Breast epithelium (tissue), 4 donors: ENCODE measurements around the gene LAMC1. TPM values are rescaled to one million over a fixed set of nuclear protein-coding genes. Genes with fewer than 3 reads are reported as not detected.
A peak's percentile ranks its signal among the peaks of the same experiment; 100 is the strongest.

Experiments
- DNase-seq, 2 donors: peaks; one replicate each; pipeline ENCODE4 v3.0.0-alpha.2; 2019; ENCODE audit warnings: low spot score in 2 of 2
- H3K27ac ChIP-seq, 2 donors: fragments of 200-600 bp; sonication (generic) in 1 of 2; one replicate each; pipeline ENCODE4 v1.5.1; 2016 to 2019; ENCODE audit warnings: mild to moderate bottlenecking in 1 of 2
- H3K27me3 ChIP-seq, 2 donors: fragments of 200-600 bp; sonication (generic) in 1 of 2; one replicate each; pipeline versions ENCODE4 v1.5.1 to v1.6.0; 2017 to 2019; ENCODE audit warnings: control low read depth in 1 of 2, mild to moderate bottlenecking in 1 of 2
- H3K36me3 ChIP-seq: fragments of 200-600 bp; one replicate; pipeline ENCODE4 v1.5.1; 2019
- H3K4me1 ChIP-seq, 2 donors: fragments of 200-600 bp; sonication (generic); one replicate each; pipeline ENCODE4 v1.5.1; 2016 to 2019; ENCODE audit warnings: control low read depth in 1 of 2
- H3K4me3 ChIP-seq, 3 donors: fragments of 200-600 bp; sonication (generic); 1 replicate in 2 of 3; 2 replicates in 1 of 3; pipeline ENCODE4 v1.5.1; 2016 to 2019; ENCODE audit warnings: mild to moderate bottlenecking in 3 of 3, moderate library complexity in 2 of 3
- H3K9me3 ChIP-seq, 2 donors: fragments of 200-600 bp; sonication (generic) in 1 of 2; one replicate each; pipeline ENCODE4 v1.5.1; 2016 to 2019; ENCODE audit warnings: control low read depth in 1 of 2
- POLR2A ChIP-seq: fragments of 450-650 bp; IDR thresholded peaks from one replicate; pipeline ENCODE4 v1.6.1; 2016; ENCODE audit warnings: antibody characterized with exemption, mild to moderate bottlenecking, moderate library complexity
- POLR2AphosphoS5 ChIP-seq, 3 donors: sonication (generic); formaldehyde crosslinking; IDR thresholded peaks; one replicate each; pipeline ENCODE4 v1.6.1; 2017; ENCODE audit warnings: antibody characterized with exemption in 3 of 3
- intact Hi-C: fragments of 100-400 bp; cut with DNase I; formaldehyde crosslinking; loops from one replicate; pipeline ENCODE4 v1.15.1; 2023; ENCODE audit warnings: low total_unique reads
- total RNA-seq, 3 donors: library from RNA; depleted of rRNA; stranded (reverse); fragments of >200 nt; gene quantifications; one replicate each; pipeline ENCODE4 v1.1.0, GENCODE V29; 2016
- TF ChIP-seq, protein P1 (sequence below), 3 donors: fragments of 450-650 bp; IDR thresholded peaks; one replicate each; pipeline ENCODE4 v1.5.1; 2016 to 2017; ENCODE audit warnings: antibody characterized with exemption in 3 of 3, mild to moderate bottlenecking in 3 of 3, moderate library complexity in 3 of 3

LAMC1 gene
- total RNA-seq, 3 donors from 2014 or later: 125 to 679 (median 249) TPM

GRCh38 chr1:183155939-183156338, 132.7 kb downstream of the LAMC1 start:
- no peaks in the 10 kb centered on the region for H3K36me3 ChIP-seq
- DNase-seq: no peak
- no peaks in the 10 kb centered on the region for H3K27me3 ChIP-seq
- H3K9me3 ChIP-seq: no peaks in the 10 kb centered on the region
- intact Hi-C loops: no loop called here
- H3K27ac ChIP-seq: no peak overlapping the region
- TF ChIP-seq, protein P1, sequence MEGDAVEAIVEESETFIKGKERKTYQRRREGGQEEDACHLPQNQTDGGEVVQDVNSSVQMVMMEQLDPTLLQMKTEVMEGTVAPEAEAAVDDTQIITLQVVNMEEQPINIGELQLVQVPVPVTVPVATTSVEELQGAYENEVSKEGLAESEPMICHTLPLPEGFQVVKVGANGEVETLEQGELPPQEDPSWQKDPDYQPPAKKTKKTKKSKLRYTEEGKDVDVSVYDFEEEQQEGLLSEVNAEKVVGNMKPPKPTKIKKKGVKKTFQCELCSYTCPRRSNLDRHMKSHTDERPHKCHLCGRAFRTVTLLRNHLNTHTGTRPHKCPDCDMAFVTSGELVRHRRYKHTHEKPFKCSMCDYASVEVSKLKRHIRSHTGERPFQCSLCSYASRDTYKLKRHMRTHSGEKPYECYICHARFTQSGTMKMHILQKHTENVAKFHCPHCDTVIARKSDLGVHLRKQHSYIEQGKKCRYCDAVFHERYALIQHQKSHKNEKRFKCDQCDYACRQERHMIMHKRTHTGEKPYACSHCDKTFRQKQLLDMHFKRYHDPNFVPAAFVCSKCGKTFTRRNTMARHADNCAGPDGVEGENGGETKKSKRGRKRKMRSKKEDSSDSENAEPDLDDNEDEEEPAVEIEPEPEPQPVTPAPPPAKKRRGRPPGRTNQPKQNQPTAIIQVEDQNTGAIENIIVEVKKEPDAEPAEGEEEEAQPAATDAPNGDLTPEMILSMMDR (IDR thresholded peaks at IDR 0.05): no peak
- TF ChIP-seq POLR2A (no peak), POLR2AphosphoS5 (IDR thresholded peaks at IDR 0.05) (no peak)
- no peaks in the 10 kb centered on the region for H3K4me1 ChIP-seq
- no peak overlapping the region for H3K4me3 ChIP-seq

GRCh38 chr1:183159960-183160359, 136.7 kb downstream of the LAMC1 start:
- no peaks in the 10 kb centered on the region for H3K4me1 ChIP-seq
- no peaks in the 10 kb centered on the region for H3K36me3 ChIP-seq
- intact Hi-C loops: no loop called here
- TF ChIP-seq POLR2AphosphoS5 (IDR thresholded peaks at IDR 0.05) (peak in 1 of 3 donors; percentile 50), POLR2A (no peak)
- TF ChIP-seq, protein P1 (IDR thresholded peaks at IDR 0.05): no peak
- no peaks in the 10 kb centered on the region for H3K9me3 ChIP-seq
- H3K27me3 ChIP-seq: no peaks in the 10 kb centered on the region
- no peak overlapping the region for H3K4me3 ChIP-seq
- DNase-seq: peak; percentile 78 to 87
- H3K27ac ChIP-seq: no peak overlapping the region

DNA sequence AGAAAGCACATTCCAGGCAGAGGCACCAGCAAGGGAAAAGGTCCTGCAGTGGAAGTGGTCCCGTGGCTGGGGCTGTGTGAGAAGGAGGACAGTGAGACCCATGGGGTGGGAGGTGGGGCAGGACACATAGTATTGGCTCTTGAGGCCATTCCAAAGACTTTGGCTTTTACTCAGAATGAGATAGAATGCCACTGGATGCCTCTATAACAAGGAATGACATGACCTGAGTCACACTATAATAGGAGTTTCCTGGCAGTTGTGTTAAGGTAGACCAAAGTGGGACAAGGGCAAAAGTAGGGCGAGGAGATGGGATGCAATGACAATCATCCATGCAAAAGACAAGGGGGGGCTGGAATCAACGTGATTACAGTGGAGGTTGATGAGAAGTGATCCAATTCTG, 138.2 kb downstream of the LAMC1 start:
- no peak overlapping the region for H3K27ac ChIP-seq
- H3K9me3 ChIP-seq: no peaks in the 10 kb centered on the region
- intact Hi-C loops: no loop called here
- H3K4me1 ChIP-seq: no peaks in the 10 kb centered on the region
- H3K27me3 ChIP-seq: no peaks in the 10 kb centered on the region
- no peak for TF ChIP-seq POLR2A
- no peak for TF ChIP-seq POLR2AphosphoS5 (IDR thresholded peaks at IDR 0.05)
- TF ChIP-seq, protein P1 (IDR thresholded peaks at IDR 0.05): no peak
- H3K36me3 ChIP-seq: no peaks in the 10 kb centered on the region
- DNase-seq: no peak
- no peak overlapping the region for H3K4me3 ChIP-seq

DNA sequence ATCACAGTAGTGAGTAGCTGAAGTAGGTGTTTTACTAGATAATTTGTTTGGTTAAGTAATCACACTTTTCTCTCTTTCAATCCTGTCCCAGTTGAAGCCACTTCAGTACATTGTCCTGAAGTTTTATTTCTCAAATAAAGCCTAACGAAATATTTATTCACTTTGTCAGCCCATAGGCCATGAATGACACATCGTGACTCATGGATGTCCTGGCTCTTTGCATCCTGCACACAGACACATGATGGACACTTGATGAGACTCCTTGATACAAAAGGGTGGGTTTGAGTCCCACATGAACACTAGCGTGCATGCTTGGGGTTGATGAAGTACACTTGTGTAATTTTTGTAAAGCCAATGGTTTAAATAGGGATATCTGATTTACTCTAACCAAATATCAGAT, 140.1 kb downstream of the LAMC1 start:
- Histone ChIP-seq H3K4me1 (no peaks in the 10 kb centered on the region), H3K9me3 (no peaks in the 10 kb centered on the region), H3K36me3 (no peaks in the 10 kb centered on the region), H3K4me3 (no peak overlapping the region), H3K27me3 (no peaks in the 10 kb centered on the region), H3K27ac (no peak overlapping the region)
- TF ChIP-seq, protein P1 (IDR thresholded peaks at IDR 0.05): no peak
- no peak for TF ChIP-seq POLR2AphosphoS5 (IDR thresholded peaks at IDR 0.05)
- TF ChIP-seq POLR2A: no peak
- no peak for DNase-seq
- intact Hi-C loops: no loop called here

DNA sequence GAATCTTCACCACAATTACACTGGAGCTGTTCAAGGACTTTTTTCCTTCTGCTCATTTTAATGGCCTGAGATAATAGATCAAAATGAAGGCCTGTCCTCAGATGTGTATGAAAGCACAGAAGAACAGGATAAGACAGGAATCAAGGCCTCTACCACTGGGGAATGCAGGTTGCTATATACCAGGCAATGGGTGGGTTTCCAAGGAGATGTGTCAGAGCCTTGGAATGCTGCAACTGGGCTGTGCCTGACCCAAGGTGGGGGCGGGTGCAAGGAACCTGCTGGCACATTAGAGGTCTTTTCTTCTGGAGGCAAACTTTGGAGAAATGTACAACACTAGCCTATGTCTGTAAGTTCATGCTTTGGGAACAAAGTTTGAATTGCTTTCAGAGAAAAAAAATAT, 141.1 kb downstream of the LAMC1 start:
- H3K4me1 ChIP-seq: no peaks in the 10 kb centered on the region
- H3K36me3 ChIP-seq: no peaks in the 10 kb centered on the region
- H3K27ac ChIP-seq: peak overlapping the region; percentile 4 to 63
- H3K9me3 ChIP-seq: no peaks in the 10 kb centered on the region
- DNase-seq: peak in 1 of 2 donors; percentile 64
- H3K27me3 ChIP-seq: no peaks in the 10 kb centered on the region
- no peak overlapping the region for H3K4me3 ChIP-seq
- TF ChIP-seq, protein P1 (IDR thresholded peaks at IDR 0.05): no peak
- no peak for TF ChIP-seq POLR2A
- no peak for TF ChIP-seq POLR2AphosphoS5 (IDR thresholded peaks at IDR 0.05)
- intact Hi-C loops: no loop called here
